Measurements from ENCODE around the gene CBARP.

DNA sequence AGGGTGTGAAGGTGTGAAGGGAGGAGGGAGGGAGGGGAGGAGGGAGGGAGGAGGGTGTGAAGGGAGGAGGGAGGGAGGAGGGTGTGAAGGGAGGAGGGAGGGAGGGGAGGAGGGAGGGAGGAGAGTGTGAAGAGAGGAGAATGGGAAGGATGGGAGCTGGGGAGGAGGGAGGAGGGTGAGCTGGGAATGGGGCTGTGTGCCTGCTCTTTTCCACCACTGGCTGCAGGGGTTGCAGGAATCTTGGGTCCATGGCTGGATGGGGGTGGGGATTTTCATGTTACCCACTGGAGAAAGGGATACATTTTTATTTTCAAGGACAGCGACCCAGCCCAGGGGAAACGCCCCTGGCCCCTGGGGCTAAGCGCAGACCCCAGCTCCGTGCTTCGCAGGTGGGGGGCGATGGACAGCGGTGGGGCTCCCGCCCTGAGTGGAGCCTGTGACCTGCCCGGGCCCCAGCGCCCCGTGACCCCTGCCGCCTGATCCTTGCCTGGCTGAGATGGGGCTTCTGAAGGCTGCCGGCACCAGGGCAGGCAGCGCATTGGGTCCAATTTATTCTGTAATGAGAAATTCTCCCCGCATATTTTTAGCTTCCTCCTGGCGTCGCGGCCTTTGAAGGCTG, 44.9 kb upstream of the CBARP start:
- TF ChIP-seq CTCF (IDR thresholded peaks at IDR 0.05) (no peak), POLR2A (IDR thresholded peaks at IDR 0.05) (no peak)
